T-helper 9 cell (primary cell): Measurements from ENCODE around the gene CNOT2.

Experiments used
- DNase-seq: peaks from one replicate; pipeline ENCODE4 v3.0.0-alpha.2; 2020

The CNOT2 gene

GRCh38 chr12:70252832-70253231, 9.6 kb downstream of the CNOT2 start:
- no peak for DNase-seq

GRCh38 chr12:70254225-70254624, 11.0 kb downstream of the CNOT2 start:
- DNase-seq = no peak

GRCh38 chr12:70254846-70255245, 11.6 kb downstream of the CNOT2 start:
- no peak for DNase-seq

GRCh38 chr12:70255311-70255710, 12.1 kb downstream of the CNOT2 start:
- no peak for DNase-seq

GRCh38 chr12:70258605-70259403, 15.6 kb downstream of the CNOT2 start:
- DNase-seq = no peak

- DNase-seq = no peak
Measured at GRCh38 chr12:70260646-70261045, 17.4 kb downstream of the CNOT2 start.

- no peak for DNase-seq
Measured at GRCh38 chr12:70264067-70264867, 21.0 kb downstream of the CNOT2 start.

- DNase-seq = no peak
Measured at GRCh38 chr12:70265132-70265531, 21.9 kb downstream of the CNOT2 start.

GRCh38 chr12:70267550-70267949, 24.3 kb downstream of the CNOT2 start:
- no peak for DNase-seq

- no peak for DNase-seq
Measured at GRCh38 chr12:70268972-70269371, 25.7 kb downstream of the CNOT2 start.

GRCh38 chr12:70270108-70270507, 26.9 kb downstream of the CNOT2 start:
- DNase-seq = no peak

GRCh38 chr12:70271025-70271424, 27.8 kb downstream of the CNOT2 start:
- no peak for DNase-seq

GRCh38 chr12:70272510-70272909, 29.3 kb downstream of the CNOT2 start:
- DNase-seq = no peak

GRCh38 chr12:70275045-70275444, 31.8 kb downstream of the CNOT2 start:
- DNase-seq = no peak

GRCh38 chr12:70277973-70278372, 34.7 kb downstream of the CNOT2 start:
- no peak for DNase-seq

- DNase-seq = no peak
Measured at GRCh38 chr12:70278945-70279344, 35.7 kb downstream of the CNOT2 start.

GRCh38 chr12:70283232-70283631, 40.0 kb downstream of the CNOT2 start:
- DNase-seq = no peak

- DNase-seq = no peak
Measured at GRCh38 chr12:70288817-70289216, 45.6 kb downstream of the CNOT2 start.

GRCh38 chr12:70290116-70290515, 46.9 kb downstream of the CNOT2 start:
- no peak for DNase-seq

GRCh38 chr12:70292017-70292776, 49.0 kb downstream of the CNOT2 start:
- DNase-seq = no peak

- peak; percentile 9 for DNase-seq
Measured at GRCh38 chr12:70304684-70305555, 61.7 kb downstream of the CNOT2 start.

GRCh38 chr12:70305794-70306193, 62.6 kb downstream of the CNOT2 start:
- no peak for DNase-seq
